ENCODE data around the gene DCDC2B.

The DCDC2B gene

DNA sequence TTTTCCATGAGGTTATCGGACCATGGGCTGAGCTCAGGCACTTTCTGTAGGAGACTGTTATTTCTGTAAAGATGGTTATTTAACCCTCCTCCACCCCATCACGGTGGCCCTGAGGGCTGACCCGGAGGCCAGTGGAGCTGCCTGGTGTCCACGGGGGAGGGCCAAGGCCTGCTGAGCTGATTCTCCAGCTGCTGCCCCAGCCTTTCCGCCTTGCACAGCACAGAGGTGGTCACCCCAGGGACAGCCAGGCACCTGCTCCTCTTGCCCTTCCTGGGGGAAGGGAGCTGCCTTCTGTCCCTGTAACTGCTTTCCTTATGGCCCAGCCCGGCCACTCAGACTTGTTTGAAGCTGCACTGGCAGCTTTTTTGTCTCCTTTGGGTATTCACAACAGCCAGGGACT, 11.1 kb upstream of the DCDC2B start:
- Histone ChIP-seq H3K4me3 (replicated peaks; ENCODE audit: insufficient read depth, low read length) (no peak overlapping the region), H3K27ac (replicated peaks) (no peak overlapping the region)
- DNase-seq (ENCODE audit: low read depth in 1 of 2, low spot score in 1 of 2), result no peak

DNA sequence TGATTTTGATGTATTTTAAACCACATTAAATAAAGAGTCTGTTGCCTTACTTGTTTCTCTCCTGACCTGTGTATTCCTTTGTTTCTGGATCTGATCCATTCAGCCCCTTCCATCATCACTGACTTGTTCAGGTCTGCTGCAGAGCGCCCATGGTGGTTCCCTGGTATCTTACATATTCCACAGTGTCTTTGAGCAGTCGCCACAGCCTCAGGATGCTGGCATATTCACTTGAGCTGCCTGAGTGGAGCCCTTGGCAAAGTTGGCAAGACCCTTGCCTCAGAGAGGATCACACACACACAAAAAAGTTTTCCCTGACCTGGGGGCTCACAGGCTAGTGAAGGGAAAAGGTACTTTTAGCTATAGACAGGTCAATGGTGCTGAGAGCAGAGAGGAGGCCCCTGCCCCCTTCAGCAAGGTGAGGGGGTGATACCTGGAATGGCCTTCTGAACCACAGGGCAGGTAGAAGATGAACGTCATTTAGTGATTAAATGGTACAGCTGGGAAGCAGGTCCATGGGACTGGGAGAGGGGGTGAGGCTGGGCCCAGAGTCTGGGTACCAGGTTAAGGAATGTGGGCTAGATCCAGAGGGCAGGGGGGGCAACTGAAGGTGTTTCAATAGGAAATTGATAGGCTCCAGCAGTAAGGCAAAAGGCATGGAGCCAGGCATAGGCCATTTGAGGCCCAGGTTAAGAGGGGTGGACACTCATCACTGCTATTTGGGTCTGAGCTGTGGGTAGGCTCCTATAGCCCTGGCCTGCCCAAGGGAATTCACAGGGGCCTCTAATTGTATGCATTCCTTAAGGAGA, 10.4 kb upstream of the DCDC2B start:
- DNase-seq (ENCODE audit: low read depth in 1 of 2, low spot score in 1 of 2), result no peak
- H3K27me3 ChIP-seq (ENCODE audit: insufficient read depth, poor library complexity, severe bottlenecking), result no peaks in the 10 kb centered on the region
- no peak overlapping the region for H3K27ac ChIP-seq (replicated peaks)
- TF ChIP-seq, protein P1, sequence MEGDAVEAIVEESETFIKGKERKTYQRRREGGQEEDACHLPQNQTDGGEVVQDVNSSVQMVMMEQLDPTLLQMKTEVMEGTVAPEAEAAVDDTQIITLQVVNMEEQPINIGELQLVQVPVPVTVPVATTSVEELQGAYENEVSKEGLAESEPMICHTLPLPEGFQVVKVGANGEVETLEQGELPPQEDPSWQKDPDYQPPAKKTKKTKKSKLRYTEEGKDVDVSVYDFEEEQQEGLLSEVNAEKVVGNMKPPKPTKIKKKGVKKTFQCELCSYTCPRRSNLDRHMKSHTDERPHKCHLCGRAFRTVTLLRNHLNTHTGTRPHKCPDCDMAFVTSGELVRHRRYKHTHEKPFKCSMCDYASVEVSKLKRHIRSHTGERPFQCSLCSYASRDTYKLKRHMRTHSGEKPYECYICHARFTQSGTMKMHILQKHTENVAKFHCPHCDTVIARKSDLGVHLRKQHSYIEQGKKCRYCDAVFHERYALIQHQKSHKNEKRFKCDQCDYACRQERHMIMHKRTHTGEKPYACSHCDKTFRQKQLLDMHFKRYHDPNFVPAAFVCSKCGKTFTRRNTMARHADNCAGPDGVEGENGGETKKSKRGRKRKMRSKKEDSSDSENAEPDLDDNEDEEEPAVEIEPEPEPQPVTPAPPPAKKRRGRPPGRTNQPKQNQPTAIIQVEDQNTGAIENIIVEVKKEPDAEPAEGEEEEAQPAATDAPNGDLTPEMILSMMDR (IDR thresholded peaks at IDR 0.05; ENCODE audit: insufficient read depth, low read length), result no peak
- TF ChIP-seq GABPA (IDR thresholded peaks at IDR 0.05; ENCODE audit: low read depth), result no peak
- TF ChIP-seq SPI1 (IDR thresholded peaks at IDR 0.05; ENCODE audit: borderline replicate concordance, low read depth), result no peak
- TF ChIP-seq POLR2AphosphoS5 (IDR thresholded peaks at IDR 0.05; ENCODE audit: low read depth), result peak; percentile 58; the same call in 1 of the 2 replicates
- no peak for TF ChIP-seq REST (IDR thresholded peaks at IDR 0.05; ENCODE audit: insufficient replicate concordance, low read depth)
- no peak overlapping the region for H3K4me3 ChIP-seq (replicated peaks; ENCODE audit: insufficient read depth, low read length)

More for the DNA sequence above, 11.1 kb upstream of the DCDC2B start:
- no peaks in the 10 kb centered on the region for H3K27me3 ChIP-seq (ENCODE audit: insufficient read depth, poor library complexity, severe bottlenecking)
- TF ChIP-seq, protein P1 (IDR thresholded peaks at IDR 0.05; ENCODE audit: insufficient read depth, low read length), result no peak
- TF ChIP-seq SPI1 (IDR thresholded peaks at IDR 0.05; ENCODE audit: borderline replicate concordance, low read depth), result no peak
- TF ChIP-seq GABPA (IDR thresholded peaks at IDR 0.05; ENCODE audit: low read depth), result no peak
- TF ChIP-seq REST (IDR thresholded peaks at IDR 0.05; ENCODE audit: insufficient replicate concordance, low read depth), result no peak
- no peak for TF ChIP-seq POLR2AphosphoS5 (IDR thresholded peaks at IDR 0.05; ENCODE audit: low read depth)

GRCh38 chr1:32199043-32199716, 9.7 kb upstream of the DCDC2B start:
- TF ChIP-seq GABPA (IDR thresholded peaks at IDR 0.05; ENCODE audit: low read depth) (no peak), POLR2AphosphoS5 (IDR thresholded peaks at IDR 0.05; ENCODE audit: low read depth) (no peak), REST (IDR thresholded peaks at IDR 0.05; ENCODE audit: insufficient replicate concordance, low read depth) (no peak), SPI1 (IDR thresholded peaks at IDR 0.05; ENCODE audit: borderline replicate concordance, low read depth) (no peak)
- TF ChIP-seq, protein P1 (IDR thresholded peaks at IDR 0.05; ENCODE audit: insufficient read depth, low read length), result no peak
- H3K27ac ChIP-seq (replicated peaks), result no peak overlapping the region

More at GRCh38 chr1:32199043-32199716, 9.7 kb upstream of the DCDC2B start:
- no peak for DNase-seq (ENCODE audit: low read depth in 1 of 2, low spot score in 1 of 2)
- H3K27me3 ChIP-seq (ENCODE audit: insufficient read depth, poor library complexity, severe bottlenecking), result no peaks in the 10 kb centered on the region
- no peak overlapping the region for H3K4me3 ChIP-seq (replicated peaks; ENCODE audit: insufficient read depth, low read length)

Measured in HL-60 (cell line).